GM04503 (cell line): ENCODE results near the gene CD1B.
"Not testable (repeated sequence)": the region's sequence is repeated elsewhere in the genome, so short reads cannot be mapped to it uniquely, and the experiment has no call there.

ENCODE experiments used
- DNase-seq: peaks from one replicate; pipeline ENCODE4 v3.0.0-alpha.2; 2012; ENCODE audit warnings: low read depth

CD1B gene

DNA sequence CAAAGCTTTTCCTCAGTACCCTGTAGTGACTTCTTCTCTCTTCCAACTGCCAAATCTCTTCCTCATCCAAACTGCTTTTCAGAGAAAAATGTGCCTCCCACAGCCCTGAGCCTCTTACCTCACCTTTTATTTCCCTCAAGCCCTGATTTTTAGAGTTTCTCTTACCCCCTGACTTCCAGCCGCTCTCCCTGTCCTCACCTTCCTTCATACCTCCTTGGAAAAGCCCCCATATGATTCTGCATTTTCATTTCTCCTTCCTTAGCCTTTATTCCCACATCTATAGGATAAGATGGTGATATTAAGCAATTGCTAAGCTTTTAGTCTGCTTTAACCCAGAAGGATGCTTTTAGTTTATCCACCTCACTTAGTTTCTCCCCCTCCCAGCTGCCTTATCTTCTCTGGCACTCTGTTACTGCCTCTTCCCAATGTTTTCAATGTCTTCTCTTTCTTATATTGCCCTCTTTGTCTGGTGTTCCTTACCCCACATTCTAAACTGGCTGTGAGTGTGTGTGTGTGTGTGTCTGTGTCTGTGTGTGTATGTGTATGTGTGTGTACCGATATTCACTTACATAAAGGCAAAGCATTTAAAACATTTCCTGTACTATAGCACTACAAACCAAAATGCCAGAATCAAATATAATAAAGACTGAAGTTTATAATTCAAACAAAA, at the start of gene CD1B:
CD1B (minus strand) TSS at position 51 of the 670 bp plus-strand sequence. CDS start 108 bp downstream, outside the sequence.
- DNase-seq, result no peak

GRCh38 chr1:158374860-158375259, 43.5 kb upstream of the CD1B start:
- DNase-seq, result no peak

- not testable (repeated sequence) for DNase-seq
Observed at GRCh38 chr1:158374101-158374500, 42.8 kb upstream of the CD1B start.

GRCh38 chr1:158371188-158371953, 40.0 kb upstream of the CD1B start:
- DNase-seq, result no peak

DNA sequence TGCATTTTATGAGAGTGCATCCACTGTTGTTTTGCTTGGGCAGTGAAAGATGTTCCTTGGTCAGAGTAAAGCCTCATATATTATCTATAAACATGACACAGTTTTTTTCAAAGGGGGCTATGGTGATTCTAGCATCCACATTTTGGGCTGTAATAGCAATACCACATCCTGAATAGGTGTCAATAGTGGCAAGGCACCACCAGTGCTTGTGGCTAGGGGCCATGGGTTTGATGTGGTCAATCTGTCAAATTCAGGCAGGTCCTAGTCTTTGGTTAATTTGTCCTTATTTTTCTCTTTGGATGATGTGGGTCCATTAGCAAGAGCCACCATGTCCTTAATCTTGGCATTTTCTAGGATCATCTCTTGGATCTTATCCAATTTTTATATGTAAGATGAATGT, 35.5 kb upstream of the CD1B start:
- no peak for DNase-seq

DNA sequence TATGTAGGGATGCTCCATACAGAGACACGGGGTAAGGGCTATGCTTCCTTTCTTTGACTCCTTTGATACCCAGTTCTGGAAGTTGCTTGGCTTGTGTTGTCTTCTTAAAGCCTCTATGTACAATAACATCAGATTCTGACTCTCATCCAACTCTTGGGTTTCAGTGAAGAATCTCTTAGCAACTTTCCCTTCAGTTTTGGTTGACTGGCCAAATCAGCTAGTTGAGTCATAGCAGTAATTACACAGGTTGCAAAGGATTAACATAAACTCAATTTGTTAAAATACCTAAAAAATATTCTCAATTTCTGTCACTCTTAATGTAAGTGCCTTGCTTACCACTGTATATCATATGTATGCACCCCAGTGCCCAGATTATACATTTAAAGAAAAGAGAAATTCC, 31.6 kb upstream of the CD1B start:
- DNase-seq, result no peak

GRCh38 chr1:158362482-158362881, 31.2 kb upstream of the CD1B start:
- no peak for DNase-seq

DNA sequence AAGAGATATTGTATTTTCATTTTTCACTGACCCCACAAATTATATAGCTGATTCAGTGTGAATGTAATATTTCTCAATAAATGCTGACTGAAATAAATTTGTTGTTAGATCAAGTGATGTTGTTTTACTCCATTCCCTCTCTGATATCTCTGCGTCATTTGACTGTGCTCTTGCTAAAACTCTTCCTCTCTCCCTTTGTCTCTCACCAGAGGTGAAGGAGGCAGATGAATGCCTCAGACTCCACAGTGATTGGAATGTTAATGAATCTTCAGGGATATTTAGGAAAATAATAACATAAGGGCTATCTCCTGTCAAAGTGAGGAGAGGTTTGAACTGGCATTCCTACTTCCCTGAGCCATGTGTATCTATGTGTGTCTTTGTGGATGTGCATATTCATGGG, 26.1 kb upstream of the CD1B start:
- no peak for DNase-seq

GRCh38 chr1:158356616-158357015, 25.3 kb upstream of the CD1B start:
- DNase-seq, result no peak

DNA sequence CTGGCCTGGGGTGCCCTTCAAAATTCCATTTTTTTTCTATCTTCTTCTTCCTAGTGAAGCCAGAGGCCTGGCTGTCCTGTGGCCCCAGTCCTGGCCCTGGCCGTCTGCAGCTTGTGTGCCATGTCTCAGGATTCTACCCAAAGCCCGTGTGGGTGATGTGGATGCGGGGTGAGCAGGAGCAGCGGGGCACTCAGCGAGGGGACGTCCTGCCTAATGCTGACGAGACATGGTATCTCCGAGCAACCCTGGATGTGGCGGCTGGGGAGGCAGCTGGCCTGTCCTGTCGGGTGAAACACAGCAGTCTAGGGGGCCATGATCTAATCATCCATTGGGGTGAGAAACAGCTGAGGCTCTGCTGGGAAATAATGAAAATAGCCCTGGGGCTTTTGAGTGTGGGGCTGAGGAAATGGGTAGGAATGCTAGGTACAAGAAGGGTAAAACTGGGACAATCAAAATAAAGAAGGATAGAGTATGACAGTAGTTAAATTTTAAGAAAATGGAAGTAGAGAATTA, 24.5 kb upstream of the CD1B start:
- DNase-seq, result no peak

DNA sequence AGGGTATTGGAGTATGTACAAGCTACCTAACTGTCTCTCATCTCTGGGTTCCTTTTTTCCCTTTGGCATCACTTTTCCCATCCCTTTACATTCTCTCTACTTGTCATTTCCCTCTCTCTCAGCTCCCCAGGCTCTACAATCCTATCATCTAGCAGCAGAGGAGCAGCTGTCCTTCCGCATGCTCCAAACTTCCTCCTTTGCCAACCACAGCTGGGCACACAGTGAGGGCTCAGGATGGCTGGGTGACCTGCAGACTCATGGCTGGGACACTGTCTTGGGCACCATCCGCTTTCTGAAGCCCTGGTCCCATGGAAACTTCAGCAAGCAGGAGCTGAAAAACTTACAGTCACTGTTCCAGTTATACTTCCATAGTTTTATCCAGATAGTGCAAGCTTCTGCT, 22.9 kb upstream of the CD1B start:
- no peak for DNase-seq

GRCh38 chr1:158353303-158354075, 22.2 kb upstream of the CD1B start, which contains the start of gene CD1E:
CD1E (plus strand) TSS chr1:158353894; CDS start chr1:158353989, 95 bp downstream.
- no peak for DNase-seq

GRCh38 chr1:158348946-158349345, 17.6 kb upstream of the CD1B start:
- DNase-seq, result not testable (repeated sequence)

DNA sequence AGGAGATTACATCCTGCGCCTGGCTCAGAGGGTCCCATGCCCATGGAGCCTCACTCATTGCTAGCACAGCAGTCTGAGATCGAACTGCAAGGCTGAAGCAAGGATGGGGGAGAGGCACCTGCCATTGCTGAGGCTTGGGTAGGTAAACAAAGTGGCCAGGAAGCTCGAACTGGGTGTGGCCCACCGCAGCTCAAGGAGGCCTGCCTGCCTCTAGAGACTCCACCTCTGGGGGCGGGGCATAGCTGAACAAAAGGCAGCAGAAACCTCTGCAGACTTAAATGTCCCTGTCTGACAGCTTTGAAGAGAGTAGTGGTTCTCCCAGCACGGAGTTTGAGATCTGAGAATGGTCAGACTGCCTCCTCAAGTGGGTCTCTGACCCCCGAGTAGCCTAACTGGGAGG, 5.1 kb upstream of the CD1B start:
- not testable (repeated sequence) for DNase-seq

- DNase-seq, result no peak
Observed at GRCh38 chr1:158335213-158335532, 3.8 kb upstream of the CD1B start.

GRCh38 chr1:158334526-158335212, 3.3 kb upstream of the CD1B start:
- DNase-seq, result no peak

- DNase-seq, result no peak
Observed at GRCh38 chr1:158333405-158334155, 2.2 kb upstream of the CD1B start.

- no peak for DNase-seq
Observed at GRCh38 chr1:158331106-158331425, 265 bp downstream of the CD1B start.

GRCh38 chr1:158330391-158331105, 783 bp downstream of the CD1B start:
- DNase-seq, result no peak

- DNase-seq, result no peak
Observed at GRCh38 chr1:158329733-158330132, 1.6 kb downstream of the CD1B start.

DNA sequence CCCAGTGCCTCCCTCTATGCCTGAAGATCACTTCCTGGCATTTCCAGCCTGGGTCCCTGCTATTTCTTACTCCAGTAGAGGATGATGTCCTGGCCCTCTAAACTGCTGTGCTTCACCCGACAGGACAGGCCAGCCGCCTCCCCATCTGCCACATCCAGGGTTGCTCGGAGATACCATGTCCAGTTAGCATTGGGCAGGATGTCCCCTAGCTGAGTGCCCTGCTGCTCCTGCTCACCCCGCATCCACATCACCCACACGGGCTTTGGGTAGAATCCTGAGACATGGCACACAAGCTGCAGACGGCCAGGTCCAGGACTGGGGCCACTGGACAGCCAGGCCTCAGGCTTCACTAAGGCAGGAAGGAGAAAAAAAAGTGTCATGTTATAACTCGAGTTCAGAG, 2.0 kb downstream of the CD1B start:
- no peak for DNase-seq
